HG02798 (cell line): ENCODE results near the gene COL20A1.
"Not testable (repeated sequence)": the region's sequence is repeated elsewhere in the genome, so short reads cannot be mapped to it uniquely, and the experiment has no call there.

ENCODE experiments used
- ATAC-seq: cut with Tn5 transposase; IDR thresholded peaks from one replicate; pipeline ENCODE4 v1.9.1; 2021; ENCODE audit warnings: mild to moderate bottlenecking; ENCODE audit not compliant: unreplicated experiment, poor library complexity

COL20A1 gene

GRCh38 chr20:63329331-63330083 lies 36.5 kb downstream of the COL20A1 start:
- ATAC-seq, result no peak

GRCh38 chr20:63330084-63330760 lies 37.2 kb downstream of the COL20A1 start:
- ATAC-seq, result no peak

- no peak for ATAC-seq
These were observed 38.0 kb downstream of the COL20A1 start for GRCh38 chr20:63330940-63331339.

GRCh38 chr20:63331741-63332400 lies 38.9 kb downstream of the COL20A1 start:
- no peak for ATAC-seq

GRCh38 chr20:63332488-63333240 lies 39.7 kb downstream of the COL20A1 start:
- no peak for ATAC-seq

- ATAC-seq, result no peak
These were observed 40.4 kb downstream of the COL20A1 start for GRCh38 chr20:63333241-63333836.

- ATAC-seq, result no peak
These were observed 41.4 kb downstream of the COL20A1 start for GRCh38 chr20:63334356-63334755.

GRCh38 chr20:63335060-63335459 lies 42.1 kb downstream of the COL20A1 start:
- ATAC-seq, result not testable (repeated sequence)

GRCh38 chr20:63335711-63336110 lies 42.7 kb downstream of the COL20A1 start:
- no peak for ATAC-seq

GRCh38 chr20:63336232-63336752 lies 43.3 kb downstream of the COL20A1 start:
- no peak for ATAC-seq

GRCh38 chr20:63337786-63338420 lies 44.9 kb downstream of the COL20A1 start:
- ATAC-seq, result no peak

GRCh38 chr20:63339154-63340094 lies 46.4 kb downstream of the COL20A1 start:
- not testable (repeated sequence) for ATAC-seq

GRCh38 chr20:63340158-63340688 lies 47.2 kb downstream of the COL20A1 start:
- not testable (repeated sequence) for ATAC-seq

GRCh38 chr20:63342561-63343459 lies 49.8 kb downstream of the COL20A1 start:
- no peak for ATAC-seq

GRCh38 chr20:63343460-63344445 lies 50.8 kb downstream of the COL20A1 start:
- ATAC-seq, result no peak
